H1 (cell line): ENCODE data around the gene PRKAR2B. TPM values are rescaled to one million over a fixed set of nuclear protein-coding genes. Genes with fewer than 3 reads are reported as not detected.

Experiments
- CTCF ChIA-PET: fragments of 300-600 bp; sonication (Branson Sonifier 250); formaldehyde crosslinking; loops from one replicate; lab custom pipeline; 2021; ENCODE audit not compliant: partially characterized antibody; lab: Charles Lee
- POLR2A ChIA-PET: fragments of 300-600 bp; sonication (Branson Sonifier 250); formaldehyde crosslinking; loops from one replicate; lab custom pipeline; 2021; ENCODE audit warnings: inconsistent platforms; ENCODE audit not compliant: partially characterized antibody; lab: Charles Lee
- DNase-seq, 2 experiments: peaks; one replicate each; pipeline versions ENCODE4 v3.0.0 to v3.0.0-alpha.2; 2010 to 2022; ENCODE audit warnings: low spot score in 2 of 2, low read depth in 1 of 2, mixed read lengths in 1 of 2
- FAIRE-seq: peaks from 2 replicates; lab custom pipeline; 2011; peaks lifted over from hg19 to GRCh38; lab: Jason Lieb, UNC
- H2AFZ ChIP-seq: 2 replicates; pipeline ENCODE4 v1.8.1; 2012; ENCODE audit warnings: low read length, inconsistent platforms
- H2AK5ac ChIP-seq: 2 replicates; pipeline ENCODE4 v1.6.1; 2013; ENCODE audit warnings: low read depth, low read length
- H2BK120ac ChIP-seq: replicated peaks from 2 replicates; pipeline ENCODE3; 2013; ENCODE audit warnings: low read depth, low read length, inconsistent platforms
- H2BK12ac ChIP-seq: 2 replicates; pipeline ENCODE4 v1.6.1; 2013; ENCODE audit warnings: low read depth, low read length
- H2BK15ac ChIP-seq: 2 replicates; pipeline ENCODE4 v1.6.1; 2013; ENCODE audit warnings: low read length
- H2BK20ac ChIP-seq: 2 replicates; pipeline ENCODE4 v1.6.1; 2013; ENCODE audit warnings: low read length
- H2BK5ac ChIP-seq: 2 replicates; pipeline ENCODE4 v1.6.1; 2013; ENCODE audit warnings: low read depth, low read length
- H3K14ac ChIP-seq: 2 replicates; pipeline ENCODE4 v1.6.1; 2013; ENCODE audit warnings: inconsistent platforms; ENCODE audit not compliant: insufficient read length
- H3K18ac ChIP-seq: 2 replicates; pipeline ENCODE4 v1.6.1; 2013; ENCODE audit warnings: low read length; ENCODE audit errors: extremely low read depth
- H3K23ac ChIP-seq: 2 replicates; pipeline ENCODE4 v1.6.1; 2013; ENCODE audit warnings: inconsistent platforms; ENCODE audit not compliant: insufficient read length
- H3K23me2 ChIP-seq: 2 replicates; pipeline ENCODE4 v1.6.1; 2013; ENCODE audit warnings: low read depth, low read length
- H3K27ac ChIP-seq: 2 replicates; pipeline ENCODE4 v1.6.1; 2011; ENCODE audit warnings: low read depth, low read length, inconsistent platforms
- H3K27me3 ChIP-seq, 4 experiments: replicated peaks in 1 of 4; 1 replicate in 1 of 4; 2 replicates in 3 of 4; pipeline versions ENCODE4 v1.6.1 to v1.8.1; 2011 to 2013; ENCODE audit warnings: low read length in 3 of 4, mild to moderate bottlenecking in 3 of 4, inconsistent platforms in 2 of 4, mixed read lengths in 2 of 4, moderate library complexity in 1 of 4; ENCODE audit not compliant: control insufficient read depth in 3 of 4, insufficient read depth in 3 of 4; ENCODE audit errors: extremely low read depth in 1 of 4
- H3K36me3 ChIP-seq, 4 experiments: 2 replicates each; pipeline versions ENCODE4 v1.6.1 to v1.8.1; 2011 to 2013; ENCODE audit warnings: mild to moderate bottlenecking in 4 of 4, low read length in 3 of 4, moderate library complexity in 2 of 4, control low read depth in 1 of 4, inconsistent platforms in 1 of 4; ENCODE audit not compliant: insufficient read depth in 4 of 4, control insufficient read depth in 2 of 4
- H3K4ac ChIP-seq: replicated peaks from 2 replicates; pipeline ENCODE3; 2013; ENCODE audit warnings: low read length, low read depth, mixed read lengths, inconsistent platforms; ENCODE audit not compliant: insufficient read length
- H3K4me1 ChIP-seq, 4 experiments: replicated peaks in 1 of 4; 1 replicate in 1 of 4; 2 replicates in 3 of 4; pipeline versions ENCODE4 v1.6.1 to v1.8.1; 2011 to 2013; ENCODE audit warnings: low read length in 3 of 4, inconsistent platforms in 2 of 4, mixed read lengths in 1 of 4; ENCODE audit not compliant: insufficient read depth in 4 of 4, control insufficient read depth in 3 of 4
- H3K4me2 ChIP-seq, 2 experiments: 2 replicates each; pipeline versions ENCODE4 v1.6.1 to v1.8.1; 2011 to 2013; ENCODE audit warnings: low read depth in 2 of 2, low read length in 2 of 2, control low read depth in 1 of 2, inconsistent platforms in 1 of 2, mild to moderate bottlenecking in 1 of 2; ENCODE audit not compliant: insufficient read depth in 1 of 2
- H3K4me3 ChIP-seq, 4 experiments: fragments of 200-600, 300-600 bp in 1 of 4; sonication (generic), shearing (Covaris generic), sonication (Bioruptor Twin) in 1 of 4; 2 replicates each; pipeline versions ENCODE4 v1.5.1 to v1.8.1; 2011 to 2016; ENCODE audit warnings: low read length in 4 of 4, low read depth in 3 of 4, control low read depth in 2 of 4, inconsistent platforms in 2 of 4, mild to moderate bottlenecking in 2 of 4, mixed read lengths in 1 of 4, moderate library complexity in 1 of 4; ENCODE audit not compliant: insufficient read depth in 2 of 4; ENCODE audit errors: extremely low read depth in 1 of 4
- H3K56ac ChIP-seq: replicated peaks from 2 replicates; pipeline ENCODE3; 2013; ENCODE audit warnings: low read depth, mild to moderate bottlenecking, mixed read lengths, low read length, inconsistent platforms; ENCODE audit not compliant: insufficient read length
- H3K79me1 ChIP-seq: 2 replicates; pipeline ENCODE4 v1.6.1; 2013; ENCODE audit warnings: low read depth, low read length, control low read depth
- H3K79me2 ChIP-seq, 2 experiments: 2 replicates each; pipeline versions ENCODE4 v1.6.1 to v1.8.1; 2012 to 2013; ENCODE audit warnings: low read length in 2 of 2, mild to moderate bottlenecking in 2 of 2, inconsistent platforms in 1 of 2; ENCODE audit not compliant: insufficient read depth in 2 of 2, control insufficient read depth in 1 of 2
- H3K9ac ChIP-seq, 4 experiments: replicated peaks in 1 of 4; 1 replicate in 1 of 4; 2 replicates in 3 of 4; pipeline versions ENCODE4 v1.6.1 to v1.8.1; 2011 to 2013; ENCODE audit warnings: low read depth in 3 of 4, low read length in 3 of 4, control low read depth in 2 of 4, mild to moderate bottlenecking in 2 of 4, moderate library complexity in 2 of 4, inconsistent platforms in 1 of 4; ENCODE audit errors: extremely low read depth in 1 of 4
- H3K9me3 ChIP-seq, 2 experiments: 2 replicates each; pipeline versions ENCODE4 v1.6.1 to v1.8.1; 2012 to 2013; ENCODE audit warnings: mild to moderate bottlenecking in 2 of 2, moderate library complexity in 2 of 2, control low read depth in 1 of 2, inconsistent platforms in 1 of 2, low read depth in 1 of 2, low read length in 1 of 2, mixed read lengths in 1 of 2; ENCODE audit not compliant: insufficient read depth in 2 of 2
- H4K20me1 ChIP-seq, 2 experiments: replicated peaks in 1 of 2; 2 replicates each; pipeline versions ENCODE3 to v1.8.1; 2011 to 2013; ENCODE audit warnings: inconsistent platforms in 2 of 2, low read length in 2 of 2, mild to moderate bottlenecking in 1 of 2; ENCODE audit not compliant: insufficient read depth in 2 of 2, control insufficient read depth in 1 of 2
- H4K5ac ChIP-seq: 2 replicates; pipeline ENCODE4 v1.6.1; 2013; ENCODE audit warnings: low read length, low read depth, mixed read lengths, inconsistent platforms; ENCODE audit not compliant: insufficient read length
- H4K8ac ChIP-seq: 2 replicates; pipeline ENCODE4 v1.8.0; 2013; ENCODE audit warnings: mild to moderate bottlenecking, moderate library complexity, low read length, inconsistent platforms; ENCODE audit not compliant: insufficient read depth; ENCODE audit errors: extremely low read depth
- H4K91ac ChIP-seq: replicated peaks from 2 replicates; pipeline ENCODE3; 2013; ENCODE audit warnings: low read length, mixed read lengths, inconsistent platforms; ENCODE audit not compliant: insufficient read length
- CBX5 ChIP-seq: fragments of 300-800, 300-1000 bp; sonication (generic); IDR thresholded peaks from 2 replicates; pipeline ENCODE4 v1.7.1; 2016; ENCODE audit warnings: antibody characterized with exemption, low read length, low read depth
- CHD1 ChIP-seq: IDR thresholded peaks from 2 replicates; pipeline ENCODE4 v1.6.1; 2012; ENCODE audit warnings: low read depth, low read length, improper control_type of control experiment
- CHD2 ChIP-seq: IDR thresholded peaks from 2 replicates; pipeline ENCODE4 v1.6.1; 2012; ENCODE audit warnings: low read length, improper control_type of control experiment
- JUND ChIP-seq: IDR thresholded peaks from 2 replicates; pipeline ENCODE4 v1.6.1; 2011; ENCODE audit warnings: mild to moderate bottlenecking, improper control_type of control experiment, low read length
- KDM1A ChIP-seq: fragments of 200-600, 300-600 bp; sonication (generic); IDR thresholded peaks from 2 replicates; pipeline ENCODE4 v1.7.1; 2016; ENCODE audit warnings: mild to moderate bottlenecking, low read length, borderline replicate concordance
- POLR2AphosphoS5 ChIP-seq: IDR thresholded peaks from 2 replicates; pipeline ENCODE4 v1.6.1; 2011; ENCODE audit warnings: low read depth, low read length
- RBBP5 ChIP-seq: IDR thresholded peaks from 2 replicates; pipeline ENCODE4 v1.7.1; 2012; ENCODE audit warnings: low read depth, mild to moderate bottlenecking, inconsistent platforms, low read length, moderate library complexity, borderline replicate concordance
- polyA plus RNA-seq, 7 experiments: library from polyadenylated mRNA; depleted of rRNA in 3 of 7; stranded (reverse) in 5 of 7; unstranded in 2 of 7; fragments of >200 nt in 5 of 7; fragments of 200-250 nt in 2 of 7; gene quantifications; 1 replicate in 5 of 7; 2 replicates in 1 of 7; 4 replicates in 1 of 7; pipeline versions ENCODE4 v1.2.1 to v1.2.3, GENCODE V29; 2011 to 2013; ENCODE audit warnings: missing spikeins in 2 of 7, mixed read lengths in 2 of 7
- total RNA-seq: library from RNA; stranded (reverse); fragmentation: NEBNext Ultra II Directional; extraction: Animal tissue kit (Norgen Biotek cat#: 25700); gene quantifications from 2 replicates; pipeline ENCODE4 v1.2.1, GENCODE V29; 2021

PRKAR2B gene
- total and polyA plus RNA-seq, 2 of the 8 experiments (the other 6 are each of a cell fraction or from before 2014, with no cell fraction given), result 10.4 to 37.0 TPM

GRCh38 chr7:107059468-107059867 is 15.0 kb downstream of the PRKAR2B start:
- no peak overlapping the region for H4K5ac ChIP-seq
- no peak overlapping the region for H2BK12ac ChIP-seq
- H3K23me2 ChIP-seq, result no peaks in the 10 kb centered on the region
- TF ChIP-seq RBBP5 (no peak), CHD2 (no peak), JUND (no peak), KDM1A (no peak), POLR2AphosphoS5 (no peak), CHD1 (no peak), CBX5 (no peak)
- CTCF ChIA-PET, result interaction anchor here (1.8 kb wide), 1 partner anchor 11 kb away, joined by 5 read pairs; no protein-coding TSS in a partner anchor
- no peak overlapping the region for H4K8ac ChIP-seq
- H2AFZ ChIP-seq, result no peak overlapping the region
- DNase-seq (no peak), FAIRE-seq (no peak)
- no peak overlapping the region for H3K27ac ChIP-seq
- no peak overlapping the region for H2BK120ac ChIP-seq
- no peak overlapping the region for H3K56ac ChIP-seq
- H3K4me1 ChIP-seq, result no peaks in the 10 kb centered on the region
- H2BK20ac ChIP-seq, result no peak overlapping the region
- no peaks in the 10 kb centered on the region for H3K79me1 ChIP-seq
- H3K23ac ChIP-seq, result no peak overlapping the region
- no peak overlapping the region for H3K9ac ChIP-seq
- H3K36me3 ChIP-seq, result no peaks in the 10 kb centered on the region
- no peak overlapping the region for H2BK5ac ChIP-seq
- no peak overlapping the region for H2AK5ac ChIP-seq
- H3K79me2 ChIP-seq, result peaks cover 0 to 34% of the 10 kb centered on the region in 2 experiments; a peak in 3 of 4 replicates
- H4K91ac ChIP-seq, result no peak overlapping the region
- no peaks in the 10 kb centered on the region for H3K9me3 ChIP-seq
- no peak overlapping the region for H3K18ac ChIP-seq
- POLR2A ChIA-PET, result no interaction called here
- H3K14ac ChIP-seq, result no peak overlapping the region
- no peak overlapping the region for H3K4me3 ChIP-seq
- no peak overlapping the region for H3K4me2 ChIP-seq
- peaks cover 0 to 3% of the 10 kb centered on the region in 2 experiments for H4K20me1 ChIP-seq
- no peak overlapping the region for H2BK15ac ChIP-seq
- H3K4ac ChIP-seq, result no peak overlapping the region
- H3K27me3 ChIP-seq, result no peaks in the 10 kb centered on the region
